Activated naive CD8-positive, alpha-beta T cell treated with anti-CD3 and anti-CD28 coated beads for 36 hours (primary cell): ENCODE results near the gene RAB30. TPM values are rescaled to one million over a fixed set of nuclear protein-coding genes. Genes with fewer than 3 reads are reported as not detected.
"Not testable (repeated sequence)": the region's sequence is repeated elsewhere in the genome, so short reads cannot be mapped to it uniquely, and the experiment has no call there.

ENCODE experiments used
- DNase-seq: peaks from one replicate; pipeline ENCODE4 v3.0.0; 2021
- H3K27ac Mint-ChIP-seq: one replicate; pipeline ENCODE4 v1.8.0; 2022; ENCODE audit warnings: mild to moderate bottlenecking, moderate library complexity, mixed read lengths
- H3K27me3 Mint-ChIP-seq: one replicate; pipeline ENCODE4 v1.8.0; 2022; ENCODE audit warnings: mild to moderate bottlenecking, mixed read lengths
- H3K36me3 Mint-ChIP-seq: one replicate; pipeline ENCODE4 v1.8.0; 2021; ENCODE audit warnings: mild to moderate bottlenecking, mixed read lengths
- H3K4me1 Mint-ChIP-seq: one replicate; pipeline ENCODE4 v1.8.0; 2021; ENCODE audit warnings: mixed read lengths
- H3K4me3 Mint-ChIP-seq: one replicate; pipeline ENCODE4 v1.8.0; 2022; ENCODE audit warnings: mild to moderate bottlenecking, moderate library complexity, mixed read lengths
- H3K9me3 Mint-ChIP-seq: one replicate; pipeline ENCODE4 v1.8.0; 2022; ENCODE audit warnings: mixed read lengths
- total RNA-seq, 2 experiments: library from RNA; stranded (reverse); gene quantifications; one replicate each; pipeline ENCODE4 v1.2.3, GENCODE V29; 2021

The RAB30 gene
- total RNA-seq, 2 experiments from 2014 or later: 23.1 to 23.4 TPM

GRCh38 chr11:82949352-82949751 is 122.3 kb downstream of the RAB30 start:
- Mint-ChIP-seq H3K9me3 (peaks cover 47% of the 10 kb centered on the region), H3K4me1 (peaks cover 7% of the 10 kb centered on the region), H3K4me3 (no peak overlapping the region), H3K36me3 (peaks cover 29% of the 10 kb centered on the region), H3K27me3 (no peaks in the 10 kb centered on the region), H3K27ac (no peak overlapping the region)
- DNase-seq: no peak

GRCh38 chr11:82945682-82946081 is 126.0 kb downstream of the RAB30 start:
- Mint-ChIP-seq H3K36me3 (peaks cover 23% of the 10 kb centered on the region), H3K27me3 (no peaks in the 10 kb centered on the region), H3K27ac (no peak overlapping the region)

GRCh38 chr11:82945041-82945440 is 126.7 kb downstream of the RAB30 start:
- not testable (repeated sequence) for DNase-seq, H3K4me3 Mint-ChIP-seq, H3K27me3 Mint-ChIP-seq, H3K27ac Mint-ChIP-seq
- Mint-ChIP-seq H3K36me3 (peaks cover 28% of the 10 kb centered on the region), H3K9me3 (peaks cover 41% of the 10 kb centered on the region), H3K4me1 (peaks cover 17% of the 10 kb centered on the region)

More at GRCh38 chr11:82945682-82946081, 126.0 kb downstream of the RAB30 start:
- Mint-ChIP-seq H3K4me1 (peaks cover 14% of the 10 kb centered on the region), H3K9me3 (peaks cover 40% of the 10 kb centered on the region), H3K4me3 (no peak overlapping the region)
- DNase-seq: no peak

GRCh38 chr11:82944198-82944597 is 127.5 kb downstream of the RAB30 start:
- peaks cover 21% of the 10 kb centered on the region for H3K4me1 Mint-ChIP-seq
- no peak overlapping the region for H3K4me3 Mint-ChIP-seq

GRCh38 chr11:82943430-82943829 is 128.3 kb downstream of the RAB30 start:
- H3K4me1 Mint-ChIP-seq: peaks cover 21% of the 10 kb centered on the region
- not testable (repeated sequence) for H3K4me3 Mint-ChIP-seq

More at GRCh38 chr11:82944198-82944597, 127.5 kb downstream of the RAB30 start:
- H3K27me3 Mint-ChIP-seq: no peaks in the 10 kb centered on the region
- no peak for DNase-seq
- peaks cover 29% of the 10 kb centered on the region for H3K36me3 Mint-ChIP-seq
- H3K27ac Mint-ChIP-seq: no peak overlapping the region
- H3K9me3 Mint-ChIP-seq: peaks cover 38% of the 10 kb centered on the region

GRCh38 chr11:82942376-82942775 is 129.3 kb downstream of the RAB30 start:
- DNase-seq: no peak
- H3K4me3 Mint-ChIP-seq: no peak overlapping the region

More at GRCh38 chr11:82943430-82943829, 128.3 kb downstream of the RAB30 start:
- not testable (repeated sequence) for H3K27ac Mint-ChIP-seq, H3K27me3 Mint-ChIP-seq, DNase-seq
- H3K36me3 Mint-ChIP-seq: peaks cover 33% of the 10 kb centered on the region
- H3K9me3 Mint-ChIP-seq: peaks cover 36% of the 10 kb centered on the region

GRCh38 chr11:82939456-82939855 is 132.2 kb downstream of the RAB30 start:
- DNase-seq: no peak
- H3K27ac Mint-ChIP-seq: no peak overlapping the region
- H3K27me3 Mint-ChIP-seq: no peaks in the 10 kb centered on the region
- H3K36me3 Mint-ChIP-seq: peaks cover 54% of the 10 kb centered on the region
- H3K9me3 Mint-ChIP-seq: peaks cover 27% of the 10 kb centered on the region
- peaks cover 14% of the 10 kb centered on the region for H3K4me1 Mint-ChIP-seq
- no peak overlapping the region for H3K4me3 Mint-ChIP-seq

More at GRCh38 chr11:82942376-82942775, 129.3 kb downstream of the RAB30 start:
- Mint-ChIP-seq H3K4me1 (peaks cover 21% of the 10 kb centered on the region), H3K27me3 (no peaks in the 10 kb centered on the region), H3K27ac (no peak overlapping the region), H3K9me3 (peaks cover 36% of the 10 kb centered on the region), H3K36me3 (peaks cover 35% of the 10 kb centered on the region)

- Mint-ChIP-seq H3K27me3 (no peaks in the 10 kb centered on the region), H3K36me3 (peaks cover 66% of the 10 kb centered on the region), H3K9me3 (peaks cover 17% of the 10 kb centered on the region), H3K27ac (no peak overlapping the region), H3K4me1 (peaks cover 19% of the 10 kb centered on the region), H3K4me3 (no peak overlapping the region)
- DNase-seq: no peak
Measured at GRCh38 chr11:82937554-82937953, 134.1 kb downstream of the RAB30 start.

GRCh38 chr11:82936261-82936660 is 135.4 kb downstream of the RAB30 start:
- H3K9me3 Mint-ChIP-seq: peaks cover 11% of the 10 kb centered on the region
- H3K27ac Mint-ChIP-seq: no peak overlapping the region
- DNase-seq: no peak
- H3K4me3 Mint-ChIP-seq: no peak overlapping the region
- H3K27me3 Mint-ChIP-seq: no peaks in the 10 kb centered on the region
- peaks cover 73% of the 10 kb centered on the region for H3K36me3 Mint-ChIP-seq
- peaks cover 24% of the 10 kb centered on the region for H3K4me1 Mint-ChIP-seq

GRCh38 chr11:82932564-82932963 is 139.1 kb downstream of the RAB30 start:
- Mint-ChIP-seq H3K27ac (no peak overlapping the region), H3K27me3 (no peaks in the 10 kb centered on the region), H3K4me1 (peaks cover 27% of the 10 kb centered on the region), H3K36me3 (peaks cover 68% of the 10 kb centered on the region), H3K9me3 (no peaks in the 10 kb centered on the region), H3K4me3 (no peak overlapping the region)
- DNase-seq: no peak

GRCh38 chr11:82930734-82931133 is 141.0 kb downstream of the RAB30 start:
- Mint-ChIP-seq H3K4me1 (peaks cover 32% of the 10 kb centered on the region), H3K4me3 (no peak overlapping the region), H3K27ac (no peak overlapping the region), H3K36me3 (peaks cover 63% of the 10 kb centered on the region), H3K9me3 (no peaks in the 10 kb centered on the region), H3K27me3 (no peaks in the 10 kb centered on the region)
- no peak for DNase-seq

GRCh38 chr11:82930229-82930628 is 141.5 kb downstream of the RAB30 start:
- Mint-ChIP-seq H3K36me3 (peaks cover 62% of the 10 kb centered on the region), H3K9me3 (no peaks in the 10 kb centered on the region), H3K27me3 (no peaks in the 10 kb centered on the region), H3K4me3 (no peak overlapping the region), H3K27ac (no peak overlapping the region), H3K4me1 (peaks cover 33% of the 10 kb centered on the region)
- no peak for DNase-seq

GRCh38 chr11:82929121-82929520 is 142.6 kb downstream of the RAB30 start:
- Mint-ChIP-seq H3K36me3 (peaks cover 59% of the 10 kb centered on the region), H3K4me3 (no peak overlapping the region), H3K27me3 (no peaks in the 10 kb centered on the region), H3K27ac (no peak overlapping the region), H3K4me1 (peaks cover 39% of the 10 kb centered on the region), H3K9me3 (no peaks in the 10 kb centered on the region)
- DNase-seq: no peak

- Mint-ChIP-seq H3K9me3 (no peaks in the 10 kb centered on the region), H3K27me3 (no peaks in the 10 kb centered on the region), H3K4me1 (peaks cover 43% of the 10 kb centered on the region), H3K4me3 (no peak overlapping the region), H3K36me3 (peaks cover 59% of the 10 kb centered on the region), H3K27ac (no peak overlapping the region)
- DNase-seq: no peak
Measured at GRCh38 chr11:82927264-82927880, 144.3 kb downstream of the RAB30 start.

GRCh38 chr11:82924522-82925224 is 147.0 kb downstream of the RAB30 start:
- Mint-ChIP-seq H3K27ac (peak overlapping the region; percentile 48), H3K9me3 (peaks cover 3% of the 10 kb centered on the region), H3K27me3 (no peaks in the 10 kb centered on the region), H3K4me1 (peaks cover 51% of the 10 kb centered on the region), H3K36me3 (peaks cover 67% of the 10 kb centered on the region), H3K4me3 (no peak overlapping the region)
- no peak for DNase-seq
